Stomach (tissue), 4 donors: ENCODE measurements around the gene NOXRED1.

Experiments used
- POLR2AphosphoS5 ChIP-seq, 3 donors: sonication (generic); formaldehyde crosslinking; IDR thresholded peaks; one replicate each; pipeline ENCODE4 v1.6.1; 2016; ENCODE audit warnings: antibody characterized with exemption in 3 of 3
- TF ChIP-seq, protein P1 (sequence below), 7 experiments: fragments of 450-650 bp in 4 of 7; fragments of 200-600 bp in 3 of 7; sonication (generic) in 3 of 7; IDR thresholded peaks; one replicate each; pipeline ENCODE4 v1.5.1; 2016 to 2019; ENCODE audit warnings: antibody characterized with exemption in 7 of 7, control low read depth in 2 of 7, mild to moderate bottlenecking in 1 of 7

DNA sequence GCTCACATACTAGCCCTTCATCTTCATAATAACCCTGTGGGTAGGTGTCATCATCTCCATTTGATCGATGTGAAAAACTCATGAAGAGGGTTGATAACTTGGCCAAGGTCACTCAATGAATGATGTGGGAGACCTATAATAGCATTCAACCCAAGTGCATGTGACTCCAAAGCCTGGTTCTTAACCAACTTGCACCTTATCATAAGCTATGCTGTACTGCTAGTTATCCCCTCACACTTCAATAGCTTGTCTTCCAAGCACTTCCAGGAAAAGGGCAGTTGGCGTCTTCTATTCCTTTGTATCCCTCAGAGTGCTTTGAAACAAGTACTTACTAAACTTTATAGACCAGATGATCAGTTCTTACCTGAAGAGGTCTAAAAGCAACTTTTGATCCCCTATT is 18.9 kb upstream of the NOXRED1 start:
- no peak for TF ChIP-seq POLR2AphosphoS5 (IDR thresholded peaks at IDR 0.05)
- TF ChIP-seq, protein P1, sequence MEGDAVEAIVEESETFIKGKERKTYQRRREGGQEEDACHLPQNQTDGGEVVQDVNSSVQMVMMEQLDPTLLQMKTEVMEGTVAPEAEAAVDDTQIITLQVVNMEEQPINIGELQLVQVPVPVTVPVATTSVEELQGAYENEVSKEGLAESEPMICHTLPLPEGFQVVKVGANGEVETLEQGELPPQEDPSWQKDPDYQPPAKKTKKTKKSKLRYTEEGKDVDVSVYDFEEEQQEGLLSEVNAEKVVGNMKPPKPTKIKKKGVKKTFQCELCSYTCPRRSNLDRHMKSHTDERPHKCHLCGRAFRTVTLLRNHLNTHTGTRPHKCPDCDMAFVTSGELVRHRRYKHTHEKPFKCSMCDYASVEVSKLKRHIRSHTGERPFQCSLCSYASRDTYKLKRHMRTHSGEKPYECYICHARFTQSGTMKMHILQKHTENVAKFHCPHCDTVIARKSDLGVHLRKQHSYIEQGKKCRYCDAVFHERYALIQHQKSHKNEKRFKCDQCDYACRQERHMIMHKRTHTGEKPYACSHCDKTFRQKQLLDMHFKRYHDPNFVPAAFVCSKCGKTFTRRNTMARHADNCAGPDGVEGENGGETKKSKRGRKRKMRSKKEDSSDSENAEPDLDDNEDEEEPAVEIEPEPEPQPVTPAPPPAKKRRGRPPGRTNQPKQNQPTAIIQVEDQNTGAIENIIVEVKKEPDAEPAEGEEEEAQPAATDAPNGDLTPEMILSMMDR (IDR thresholded peaks at IDR 0.05), result no peak
